Adrenal gland (tissue), 12 donors: Measurements from ENCODE around the gene PRKG1. TPM values are rescaled to one million over a fixed set of nuclear protein-coding genes. Genes with fewer than 3 reads are reported as not detected.
"Not testable (repeated sequence)": the region's sequence is repeated elsewhere in the genome, so short reads cannot be mapped to it uniquely, and the experiment has no call there.

Source experiments
- DNase-seq, 7 donors: peaks; one replicate each; pipeline ENCODE4 v3.0.0-alpha.2; 2019 to 2020
- H3K27ac ChIP-seq, 5 donors: fragments of 200-600 bp; sonication (generic) in 4 of 5; 1 replicate in 3 of 5; 2 replicates in 2 of 5; pipeline versions ENCODE4 v1.5.1 to v1.8.0; 2016 to 2020; ENCODE audit warnings: mild to moderate bottlenecking in 1 of 5
- H3K27me3 ChIP-seq: fragments of 200-600 bp; 2 replicates; pipeline ENCODE4 v1.8.0; 2021
- H3K36me3 ChIP-seq, 2 donors: fragments of 200-600 bp; replicated peaks in 1 of 2; 1 replicate in 1 of 2; 2 replicates in 1 of 2; pipeline versions ENCODE4 v1.5.1 to v1.8.0; 2018 to 2022
- H3K4me1 ChIP-seq, 2 donors: fragments of 200-600 bp; replicated peaks in 1 of 2; 1 replicate in 1 of 2; 2 replicates in 1 of 2; pipeline versions ENCODE4 v1.5.1 to v1.8.0; 2018 to 2021
- H3K4me3 ChIP-seq, 4 donors: fragments of 200-600 bp; sonication (generic) in 3 of 4; one replicate each; pipeline ENCODE4 v1.5.1; 2016 to 2018
- H3K9me3 ChIP-seq, 3 donors: fragments of 200-600 bp; sonication (generic) in 1 of 3; replicated peaks in 1 of 3; 1 replicate in 2 of 3; 2 replicates in 1 of 3; pipeline versions ENCODE4 v1.5.1 to v1.8.0; 2016 to 2021
- CTCF ChIP-seq, 6 experiments: fragments of 450-650 bp in 4 of 6; fragments of 200-600 bp in 2 of 6; sonication (generic) in 1 of 6; IDR thresholded peaks; 1 replicate in 5 of 6; 2 replicates in 1 of 6; pipeline versions ENCODE4 v1.5.1 to v1.8.0; 2016 to 2021; ENCODE audit warnings: antibody characterized with exemption in 6 of 6, mild to moderate bottlenecking in 2 of 6, moderate library complexity in 1 of 6
- POLR2A ChIP-seq, 2 donors: fragments of 450-650 bp; IDR thresholded peaks; one replicate each; pipeline ENCODE4 v1.6.1; 2017; ENCODE audit warnings: antibody characterized with exemption in 2 of 2, mild to moderate bottlenecking in 2 of 2, moderate library complexity in 1 of 2
- WGBS, 4 donors: extraction: QIAGEN DNeasy Blood & Tissue Kit in 2 of 4; methylation state at CpG; one replicate each; pipeline versions ENCODE4 v1.1.5 to v1.1.7; 2013 to 2017; 5-methylcytosine and 5-hydroxymethylcytosine counted together
- intact Hi-C, 2 donors: fragments of 100-400 bp; cut with DNase I; formaldehyde crosslinking; loops; one replicate each; pipeline versions ENCODE4 v1.14.1 to v1.15.0; 2022 to 2023
- polyA plus RNA-seq, 3 donors: library from polyadenylated mRNA; stranded (reverse); fragments of 200-250 nt in 2 of 3; fragments of 350-450 nt in 1 of 3; fragmentation: Illumina TruSeq in 1 of 3; extraction: RNeasy Lipid Tissue Mini Kit (QIAGEN cat#74804) in 1 of 3; gene quantifications; one replicate each; pipeline ENCODE4 v1.2.3, GENCODE V29; 2013 to 2014
- total RNA-seq, 9 donors: library from RNA; depleted of rRNA in 4 of 9; stranded (reverse); fragments of >200 nt in 4 of 9; fragments of 120-200 nt in 1 of 9; fragmentation: NEBNext Ultra II Directional in 1 of 9; extraction: Animal tissue kit (Norgen Biotek cat#: 25700) in 1 of 9; gene quantifications; one replicate each; pipeline versions ENCODE4 v1.1.0 to v1.2.4, GENCODE V29; 2013 to 2023
- donor health status: healthy with polysubstance abuse.
- donor health status: Bipolar disorder and iron deficiency.
- donor health status: DM: yes; HTN: yes; CAD: no.
- donor health status: DM: no; HTN: no; CAD: no.
- donor health status: DM: no; HTN: no; CAD: no.
- donor health status: DM: yes; HTN: yes; CAD: no.

Gene PRKG1
- total and polyA plus RNA-seq, 12 donors, result 6.9 to 104 (median 29.7) TPM

- no peaks in the 10 kb centered on the region for H3K9me3 ChIP-seq
- TF ChIP-seq POLR2A (IDR thresholded peaks at IDR 0.05), result no peak
- no peak for TF ChIP-seq CTCF (IDR thresholded peaks at IDR 0.05)
- H3K27me3 ChIP-seq, result no peaks in the 10 kb centered on the region
- no peak overlapping the region for H3K27ac ChIP-seq
- no peaks in the 10 kb centered on the region for H3K4me1 ChIP-seq
- WGBS, 4 donors, result 77 to 88% (median 83%) methylated on average over 1 of the region's 1 CpG
- intact Hi-C loops, result no loop called here
- DNase-seq, result no peak
- H3K4me3 ChIP-seq, result no peak overlapping the region
- H3K36me3 ChIP-seq, result no peaks in the 10 kb centered on the region
Observed at GRCh38 chr10:52030975-52031374, 956.7 kb downstream of the PRKG1 start.

- no peak for DNase-seq
- no peak overlapping the region for H3K4me3 ChIP-seq
- H3K36me3 ChIP-seq, result no peaks in the 10 kb centered on the region
- no peak overlapping the region for H3K27ac ChIP-seq
- TF ChIP-seq POLR2A (IDR thresholded peaks at IDR 0.05) (no peak), CTCF (IDR thresholded peaks at IDR 0.05) (no peak)
- no peaks in the 10 kb centered on the region for H3K9me3 ChIP-seq
- H3K4me1 ChIP-seq, result no peaks in the 10 kb centered on the region
- H3K27me3 ChIP-seq, result no peaks in the 10 kb centered on the region
- intact Hi-C loops, result no loop called here
Observed at GRCh38 chr10:52031771-52032170, 957.5 kb downstream of the PRKG1 start.

GRCh38 chr10:52032681-52033629 lies 958.7 kb downstream of the PRKG1 start:
- DNase-seq, result no peak
- Histone ChIP-seq H3K36me3 (no peaks in the 10 kb centered on the region), H3K4me3 (no peak overlapping the region), H3K4me1 (no peaks in the 10 kb centered on the region), H3K27ac (no peak overlapping the region), H3K27me3 (no peaks in the 10 kb centered on the region), H3K9me3 (no peaks in the 10 kb centered on the region)
- intact Hi-C loops, result no loop called here
- TF ChIP-seq POLR2A (IDR thresholded peaks at IDR 0.05) (no peak), CTCF (IDR thresholded peaks at IDR 0.05) (no peak)
- 69 to 84% (median 77%) methylated on average over 6 of the region's 6 CpGs for WGBS, 4 donors

GRCh38 chr10:52039002-52039793 lies 964.9 kb downstream of the PRKG1 start:
- H3K27ac ChIP-seq, H3K4me1 ChIP-seq, DNase-seq, H3K9me3 ChIP-seq, H3K27me3 ChIP-seq, H3K36me3 ChIP-seq, H3K4me3 ChIP-seq, intact Hi-C loops: not testable (repeated sequence)
- WGBS, 4 donors, result 82 to 96% (median 90%) methylated on average over 12 to 15 of the region's 15 CpGs
